ENCODE measurements around the gene FOXA2.

GRCh38 chr20:22568872-22569344 is 15.5 kb downstream of the FOXA2 start:
- no peak for TF ChIP-seq EZH2 (IDR thresholded peaks at IDR 0.05; ENCODE audit: insufficient read depth, poor library complexity, severe bottlenecking)
- no peak for TF ChIP-seq EZH2phosphoT487 (IDR thresholded peaks at IDR 0.05; ENCODE audit: insufficient read depth, low read depth)
